ENCODE data around the gene ARL13B.
"Not testable (repeated sequence)": the region's sequence is repeated elsewhere in the genome, so short reads cannot be mapped to it uniquely, and the experiment has no call there.

Gene ARL13B

GRCh38 chr3:94063496-94064119 is 83.7 kb downstream of the ARL13B start:
- no peak for DNase-seq

- no peak for DNase-seq
These were observed 84.4 kb downstream of the ARL13B start for GRCh38 chr3:94064243-94064860.

- no peak for DNase-seq
These were observed 85.2 kb downstream of the ARL13B start for GRCh38 chr3:94065122-94065521.

- DNase-seq, result no peak
These were observed 86.0 kb downstream of the ARL13B start for GRCh38 chr3:94065819-94066480.

GRCh38 chr3:94066506-94067500 is 86.8 kb downstream of the ARL13B start:
- no peak for DNase-seq

- DNase-seq, result no peak
These were observed 89.3 kb downstream of the ARL13B start for GRCh38 chr3:94069194-94069813.

GRCh38 chr3:94070341-94070911 is 90.5 kb downstream of the ARL13B start:
- DNase-seq, result no peak

GRCh38 chr3:94071713-94072284 is 91.8 kb downstream of the ARL13B start:
- DNase-seq, result no peak

GRCh38 chr3:94076055-94076454 is 96.1 kb downstream of the ARL13B start:
- DNase-seq, result no peak

GRCh38 chr3:94080552-94080951 is 100.6 kb downstream of the ARL13B start:
- DNase-seq, result not testable (repeated sequence)

GRCh38 chr3:94081884-94082283 is 101.9 kb downstream of the ARL13B start:
- DNase-seq, result no peak

- DNase-seq, result no peak
These were observed 102.5 kb downstream of the ARL13B start for GRCh38 chr3:94082391-94082937.

- DNase-seq, result no peak
These were observed 103.3 kb downstream of the ARL13B start for GRCh38 chr3:94083261-94083660.

- no peak for DNase-seq
These were observed 109.2 kb downstream of the ARL13B start for GRCh38 chr3:94089126-94089525.

- no peak for DNase-seq
These were observed 112.1 kb downstream of the ARL13B start for GRCh38 chr3:94092086-94092485.

- no peak for DNase-seq
These were observed 113.2 kb downstream of the ARL13B start for GRCh38 chr3:94093151-94093550.

GRCh38 chr3:94095111-94095510 is 115.2 kb downstream of the ARL13B start:
- no peak for DNase-seq

GRCh38 chr3:94098452-94098851 is 118.5 kb downstream of the ARL13B start:
- DNase-seq, result no peak

- DNase-seq, result no peak
These were observed 119.4 kb downstream of the ARL13B start for GRCh38 chr3:94099311-94099710.

- no peak for DNase-seq
These were observed 121.9 kb downstream of the ARL13B start for GRCh38 chr3:94101860-94102259.
